ENCODE measurements around the gene SORBS2. TPM values are rescaled to one million over a fixed set of nuclear protein-coding genes. Genes with fewer than 3 reads are reported as not detected.
"Not testable (repeated sequence)": the region's sequence is repeated elsewhere in the genome, so short reads cannot be mapped to it uniquely, and the experiment has no call there.

SORBS2 gene
- total RNA-seq, 2 donors from 2014 or later: 210 to 218 TPM

- ATAC-seq (peak; percentile 90), DNase-seq (peak; percentile 40 to 66 (median 55))
- 55 to 66% methylated on average over 4 of the region's 4 CpGs for WGBS, 2 donors
- Histone ChIP-seq H3K4me3 (no peak overlapping the region), H3K9me3 (no peaks in the 10 kb centered on the region), H3K36me3 (replicated peaks in 1 of 2; ENCODE audit: insufficient read depth in 1 of 2, low read depth in 2 of 2) (no peaks in the 10 kb centered on the region), H3K27ac (peak overlapping the region; percentile 9 to 48 (median 40)), H3K27me3 (no peaks in the 10 kb centered on the region), H3K4me1 (no peaks in the 10 kb centered on the region)
- TF ChIP-seq CTCF (IDR thresholded peaks at IDR 0.05): no peak
- peak in 2 of 3 donors; percentile 19 to 29 for TF ChIP-seq POLR2A (IDR thresholded peaks at IDR 0.05)
- intact Hi-C loops (cut with DNase I): no loop called here
Measured at GRCh38 chr4:185559915-185560281, 252.1 kb downstream of the SORBS2 start.

GRCh38 chr4:185559251-185559914 lies 252.6 kb downstream of the SORBS2 start:
- H3K27me3 ChIP-seq; H3K36me3 ChIP-seq (replicated peaks in 1 of 2; ENCODE audit: insufficient read depth in 1 of 2, low read depth in 2 of 2); H3K4me3 ChIP-seq; intact Hi-C loops (cut with DNase I); H3K4me1 ChIP-seq; H3K9me3 ChIP-seq; ATAC-seq; DNase-seq: not testable (repeated sequence)
- WGBS, 2 donors: 66 to 82% methylated on average over 8 of the region's 8 CpGs
- H3K27ac ChIP-seq: peak overlapping the region; percentile 9 to 48 (median 40)

- H3K36me3 ChIP-seq (replicated peaks in 1 of 2; ENCODE audit: insufficient read depth in 1 of 2, low read depth in 2 of 2): no peaks in the 10 kb centered on the region
- H3K4me1 ChIP-seq: no peaks in the 10 kb centered on the region
- TF ChIP-seq POLR2A (IDR thresholded peaks at IDR 0.05): no peak
- TF ChIP-seq CTCF (IDR thresholded peaks at IDR 0.05): no peak
- intact Hi-C loops (cut with DNase I): no loop called here
- H3K9me3 ChIP-seq: no peaks in the 10 kb centered on the region
- WGBS, 2 donors: 76 to 81% methylated on average over 4 of the region's 4 CpGs
- DNase-seq: no peak
- no peak overlapping the region for H3K4me3 ChIP-seq
- H3K27ac ChIP-seq: no peak overlapping the region
- no peaks in the 10 kb centered on the region for H3K27me3 ChIP-seq
- ATAC-seq: peak; percentile 24
Measured at GRCh38 chr4:185554365-185555126, 257.4 kb downstream of the SORBS2 start.

GRCh38 chr4:185552254-185552653 lies 259.7 kb downstream of the SORBS2 start:
- H3K36me3 ChIP-seq (replicated peaks in 1 of 2; ENCODE audit: insufficient read depth in 1 of 2, low read depth in 2 of 2): no peaks in the 10 kb centered on the region
- no peaks in the 10 kb centered on the region for H3K4me1 ChIP-seq
- whole genome bisulfite sequencing, 2 donors: 80 to 87% methylated on average over 2 of the region's 2 CpGs
- intact Hi-C loops (cut with DNase I): no loop called here
- DNase-seq (no peak), ATAC-seq (no peak)
- no peak overlapping the region for H3K4me3 ChIP-seq
- no peaks in the 10 kb centered on the region for H3K27me3 ChIP-seq
- TF ChIP-seq CTCF (IDR thresholded peaks at IDR 0.05): no peak
- TF ChIP-seq POLR2A (IDR thresholded peaks at IDR 0.05): no peak
- H3K27ac ChIP-seq: no peak overlapping the region
- H3K9me3 ChIP-seq: no peaks in the 10 kb centered on the region

- H3K27me3 ChIP-seq: no peaks in the 10 kb centered on the region
- ATAC-seq: no peak
- H3K9me3 ChIP-seq: no peaks in the 10 kb centered on the region
- 93 to 94% methylated on average over 1 of the region's 1 CpG for WGBS, 2 donors
- no peaks in the 10 kb centered on the region for H3K36me3 ChIP-seq (replicated peaks in 1 of 2; ENCODE audit: insufficient read depth in 1 of 2, low read depth in 2 of 2)
- intact Hi-C loops (cut with DNase I): no loop called here
- H3K4me1 ChIP-seq: no peaks in the 10 kb centered on the region
- no peak for DNase-seq
- no peak overlapping the region for H3K4me3 ChIP-seq
- no peak overlapping the region for H3K27ac ChIP-seq
- no peak for TF ChIP-seq POLR2A (IDR thresholded peaks at IDR 0.05)
- no peak for TF ChIP-seq CTCF (IDR thresholded peaks at IDR 0.05)
Measured at GRCh38 chr4:185550933-185551332, 261.1 kb downstream of the SORBS2 start.
